Gastroesophageal sphincter (tissue), 3 donors: Measurements from ENCODE around the gene MCM3AP.

Experiments used
- CTCF ChIP-seq, 4 experiments: fragments of 200-600 bp in 2 of 4; fragments of 450-650 bp in 2 of 4; sonication (generic) in 1 of 4; IDR thresholded peaks; one replicate each; pipeline ENCODE4 v1.5.1; 2017 to 2019; ENCODE audit warnings: antibody characterized with exemption in 4 of 4, mild to moderate bottlenecking in 2 of 4, moderate library complexity in 2 of 4
- POLR2A ChIP-seq, 2 donors: fragments of 450-650 bp; IDR thresholded peaks; one replicate each; pipeline ENCODE4 v1.6.1; 2017; ENCODE audit warnings: antibody characterized with exemption in 2 of 2, mild to moderate bottlenecking in 2 of 2, moderate library complexity in 1 of 2
- POLR2AphosphoS5 ChIP-seq: sonication (generic); formaldehyde crosslinking; IDR thresholded peaks from one replicate; pipeline ENCODE4 v1.6.1; 2017; ENCODE audit warnings: antibody characterized with exemption

GRCh38 chr21:46291561-46291960 is 6.2 kb upstream of the MCM3AP start:
- no peak for TF ChIP-seq POLR2AphosphoS5
- no peak for TF ChIP-seq POLR2A (IDR thresholded peaks at IDR 0.05)
- no peak for TF ChIP-seq CTCF (IDR thresholded peaks at IDR 0.05)
